Measurements from ENCODE around the gene ACAD11.
"Not testable (repeated sequence)": the region's sequence is repeated elsewhere in the genome, so short reads cannot be mapped to it uniquely, and the experiment has no call there.

Gene ACAD11

DNA sequence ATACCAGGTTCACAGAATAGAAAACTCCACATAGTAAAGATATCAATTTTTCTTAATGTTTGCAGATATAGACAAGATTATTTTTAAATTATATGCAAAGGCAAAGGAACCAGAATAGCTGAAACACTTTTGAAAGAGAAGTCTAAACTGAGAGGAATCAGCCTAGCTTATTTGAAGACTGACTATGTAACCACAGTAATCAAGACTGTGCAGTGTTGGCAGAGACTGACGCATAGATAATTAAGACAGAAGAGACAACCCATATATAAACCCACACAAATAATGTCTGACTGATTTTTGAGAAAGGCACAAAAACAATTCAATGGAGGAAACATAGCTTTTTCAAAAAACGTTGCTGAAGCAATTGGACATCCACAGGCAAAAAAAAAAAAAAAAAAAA is 91.2 kb downstream of the ACAD11 start:
- no peaks in the 10 kb centered on the region for H3K27me3 ChIP-seq (ENCODE audit: control insufficient read depth in 1 of 2, insufficient read depth in 2 of 2, low read length in 2 of 2)
- no peaks in the 10 kb centered on the region for H3K4me1 ChIP-seq (ENCODE audit: control insufficient read depth in 1 of 2, insufficient read depth in 2 of 2, low read length in 2 of 2)
- no peak overlapping the region for H3K9ac ChIP-seq (ENCODE audit: low read depth in 1 of 2, low read length in 2 of 2)
- H3K36me3 ChIP-seq (ENCODE audit: control insufficient read depth in 1 of 2, insufficient read depth in 2 of 2, low read length in 2 of 2), result peaks cover 0 to 7% of the 10 kb centered on the region in 2 donors
- H3K27ac ChIP-seq (ENCODE audit: low read depth, low read length), result no peak overlapping the region
- no peak overlapping the region for H3K4me3 ChIP-seq (ENCODE audit: low read depth in 1 of 2, low read length in 2 of 2)
- H3K9me3 ChIP-seq (ENCODE audit: control insufficient read depth in 1 of 2, low read length in 2 of 2), result no peaks in the 10 kb centered on the region

- no peaks in the 10 kb centered on the region for H3K27me3 ChIP-seq (ENCODE audit: control insufficient read depth in 1 of 2, insufficient read depth in 2 of 2, low read length in 2 of 2)
- H3K27ac ChIP-seq (ENCODE audit: low read depth, low read length), result no peak overlapping the region
- H3K9ac ChIP-seq (ENCODE audit: low read depth in 1 of 2, low read length in 2 of 2), result no peak overlapping the region
- no peak overlapping the region for H3K4me3 ChIP-seq (ENCODE audit: low read depth in 1 of 2, low read length in 2 of 2)
- no peaks in the 10 kb centered on the region for H3K4me1 ChIP-seq (ENCODE audit: control insufficient read depth in 1 of 2, insufficient read depth in 2 of 2, low read length in 2 of 2)
- H3K36me3 ChIP-seq (ENCODE audit: control insufficient read depth in 1 of 2, insufficient read depth in 2 of 2, low read length in 2 of 2), result peaks cover 0 to 9% of the 10 kb centered on the region in 2 donors
- no peaks in the 10 kb centered on the region for H3K9me3 ChIP-seq (ENCODE audit: control insufficient read depth in 1 of 2, low read length in 2 of 2)
Observed at GRCh38 chr3:132564070-132564465, 95.5 kb downstream of the ACAD11 start.

GRCh38 chr3:132563420-132564069 is 96.1 kb downstream of the ACAD11 start:
- Histone ChIP-seq H3K27ac (ENCODE audit: low read depth, low read length) (no peak overlapping the region), H3K27me3 (ENCODE audit: control insufficient read depth in 1 of 2, insufficient read depth in 2 of 2, low read length in 2 of 2) (no peaks in the 10 kb centered on the region), H3K4me1 (ENCODE audit: control insufficient read depth in 1 of 2, insufficient read depth in 2 of 2, low read length in 2 of 2) (no peaks in the 10 kb centered on the region), H3K4me3 (ENCODE audit: low read depth in 1 of 2, low read length in 2 of 2) (no peak overlapping the region), H3K36me3 (ENCODE audit: control insufficient read depth in 1 of 2, insufficient read depth in 2 of 2, low read length in 2 of 2) (peaks cover 0 to 15% of the 10 kb centered on the region in 2 donors), H3K9me3 (ENCODE audit: control insufficient read depth in 1 of 2, low read length in 2 of 2) (no peaks in the 10 kb centered on the region), H3K9ac (ENCODE audit: low read depth in 1 of 2, low read length in 2 of 2) (no peak overlapping the region)

DNA sequence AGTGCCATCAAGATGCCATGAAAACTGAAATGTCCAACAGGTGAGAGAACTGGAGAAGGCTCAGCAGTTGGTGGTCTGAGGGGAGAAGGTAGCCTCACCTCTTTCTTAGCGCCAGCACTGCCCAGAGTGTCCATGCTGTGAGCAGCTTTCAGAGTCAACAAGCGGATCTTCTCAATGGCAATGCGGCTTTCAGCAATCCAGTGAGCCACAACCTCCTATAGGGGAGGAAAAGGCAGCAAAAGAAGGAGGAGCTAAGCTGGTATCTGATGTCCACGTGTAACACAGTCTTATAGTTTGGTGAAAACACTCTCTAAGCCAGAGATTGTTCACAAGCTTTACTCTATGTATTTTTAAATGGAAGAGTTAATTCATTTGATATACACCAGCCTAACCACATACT is 98.6 kb downstream of the ACAD11 start:
- H3K27me3 ChIP-seq (ENCODE audit: control insufficient read depth in 1 of 2, insufficient read depth in 2 of 2, low read length in 2 of 2), result no peaks in the 10 kb centered on the region
- H3K4me3 ChIP-seq (ENCODE audit: low read depth in 1 of 2, low read length in 2 of 2), result no peak overlapping the region
- H3K27ac ChIP-seq (ENCODE audit: low read depth, low read length), result no peak overlapping the region
- no peaks in the 10 kb centered on the region for H3K4me1 ChIP-seq (ENCODE audit: control insufficient read depth in 1 of 2, insufficient read depth in 2 of 2, low read length in 2 of 2)
- H3K9me3 ChIP-seq (ENCODE audit: control insufficient read depth in 1 of 2, low read length in 2 of 2), result no peaks in the 10 kb centered on the region
- no peak overlapping the region for H3K9ac ChIP-seq (ENCODE audit: low read depth in 1 of 2, low read length in 2 of 2)
- H3K36me3 ChIP-seq (ENCODE audit: control insufficient read depth in 1 of 2, insufficient read depth in 2 of 2, low read length in 2 of 2), result peaks cover 0 to 19% of the 10 kb centered on the region in 2 donors

DNA sequence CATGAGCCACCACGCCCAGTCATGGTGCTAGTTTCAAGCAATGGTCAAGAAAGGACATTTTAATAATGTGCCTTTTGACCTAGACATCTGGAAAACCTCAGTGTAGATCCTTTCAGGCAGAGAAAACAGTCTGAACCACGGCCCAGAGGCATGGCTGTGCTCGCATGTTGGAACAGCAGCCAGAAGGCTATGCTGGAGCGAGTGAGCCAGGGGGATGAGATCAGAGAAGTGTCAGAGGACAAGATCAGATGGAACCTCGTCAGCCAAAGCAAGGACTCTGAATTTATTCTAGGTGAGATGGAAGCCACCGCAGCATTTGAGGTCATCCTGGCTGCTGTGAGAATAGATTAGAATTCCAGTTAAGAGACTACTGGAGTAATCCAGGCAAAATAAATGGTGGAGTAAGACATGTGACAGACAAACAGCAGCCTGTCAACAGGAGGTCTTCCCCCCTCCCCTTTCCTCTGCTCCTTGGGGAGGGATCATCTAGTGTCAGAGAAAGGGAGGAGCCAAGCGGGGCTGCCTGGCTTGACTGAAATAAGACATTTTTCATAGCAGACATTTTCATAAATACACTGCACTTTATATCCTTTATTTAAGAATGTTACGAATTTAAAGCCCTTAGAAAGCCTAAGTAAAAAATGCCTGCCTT is 103.0 kb downstream of the ACAD11 start:
- no peaks in the 10 kb centered on the region for H3K9me3 ChIP-seq (ENCODE audit: control insufficient read depth in 1 of 2, low read length in 2 of 2)
- no peak overlapping the region for H3K27ac ChIP-seq (ENCODE audit: low read depth, low read length)
- no peak overlapping the region for H3K4me3 ChIP-seq (ENCODE audit: low read depth in 1 of 2, low read length in 2 of 2)

DNA sequence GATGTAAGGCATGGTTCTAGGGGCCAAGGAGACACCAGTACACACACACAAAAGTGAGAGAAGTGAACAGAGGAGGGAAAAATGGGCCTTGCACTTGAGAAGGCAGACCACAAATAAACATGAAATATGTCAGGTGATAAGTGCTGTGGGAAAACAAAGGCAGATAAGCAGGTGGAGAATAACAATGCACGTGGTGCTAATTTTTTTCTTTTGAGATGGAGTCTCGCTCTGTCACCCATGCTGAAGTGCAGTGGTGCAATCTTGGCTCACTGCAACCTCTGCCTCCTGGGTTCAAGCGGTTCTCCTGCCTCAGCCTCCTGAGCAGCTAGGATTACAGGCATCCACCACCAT is 103.6 kb downstream of the ACAD11 start:
- H3K27me3 ChIP-seq (ENCODE audit: control insufficient read depth in 1 of 2, insufficient read depth in 2 of 2, low read length in 2 of 2); H3K9ac ChIP-seq (ENCODE audit: low read depth in 1 of 2, low read length in 2 of 2); H3K4me3 ChIP-seq (ENCODE audit: low read depth in 1 of 2, low read length in 2 of 2); H3K4me1 ChIP-seq (ENCODE audit: control insufficient read depth in 1 of 2, insufficient read depth in 2 of 2, low read length in 2 of 2); H3K9me3 ChIP-seq (ENCODE audit: control insufficient read depth in 1 of 2, low read length in 2 of 2); H3K27ac ChIP-seq (ENCODE audit: low read depth, low read length): not testable (repeated sequence)
- H3K36me3 ChIP-seq (ENCODE audit: control insufficient read depth in 1 of 2, insufficient read depth in 2 of 2, low read length in 2 of 2), result peaks cover 0 to 18% of the 10 kb centered on the region in 2 donors

More for the DNA sequence above, 103.0 kb downstream of the ACAD11 start:
- Histone ChIP-seq H3K4me1 (ENCODE audit: control insufficient read depth in 1 of 2, insufficient read depth in 2 of 2, low read length in 2 of 2) (no peaks in the 10 kb centered on the region), H3K9ac (ENCODE audit: low read depth in 1 of 2, low read length in 2 of 2) (no peak overlapping the region), H3K27me3 (ENCODE audit: control insufficient read depth in 1 of 2, insufficient read depth in 2 of 2, low read length in 2 of 2) (no peaks in the 10 kb centered on the region), H3K36me3 (ENCODE audit: control insufficient read depth in 1 of 2, insufficient read depth in 2 of 2, low read length in 2 of 2) (peaks cover 0 to 19% of the 10 kb centered on the region in 2 donors)

- H3K27ac ChIP-seq (ENCODE audit: low read depth, low read length), result no peak overlapping the region
- H3K27me3 ChIP-seq (ENCODE audit: control insufficient read depth in 1 of 2, insufficient read depth in 2 of 2, low read length in 2 of 2), result no peaks in the 10 kb centered on the region
- H3K36me3 ChIP-seq (ENCODE audit: control insufficient read depth in 1 of 2, insufficient read depth in 2 of 2, low read length in 2 of 2), result peaks cover 0 to 14% of the 10 kb centered on the region in 2 donors
- H3K4me1 ChIP-seq (ENCODE audit: control insufficient read depth in 1 of 2, insufficient read depth in 2 of 2, low read length in 2 of 2), result peaks cover 0 to 5% of the 10 kb centered on the region in 2 donors
- H3K4me3 ChIP-seq (ENCODE audit: low read depth in 1 of 2, low read length in 2 of 2), result no peak overlapping the region
- H3K9ac ChIP-seq (ENCODE audit: low read depth in 1 of 2, low read length in 2 of 2), result no peak overlapping the region
- no peaks in the 10 kb centered on the region for H3K9me3 ChIP-seq (ENCODE audit: control insufficient read depth in 1 of 2, low read length in 2 of 2)
Observed at GRCh38 chr3:132555306-132556035, 104.1 kb downstream of the ACAD11 start.

DNA sequence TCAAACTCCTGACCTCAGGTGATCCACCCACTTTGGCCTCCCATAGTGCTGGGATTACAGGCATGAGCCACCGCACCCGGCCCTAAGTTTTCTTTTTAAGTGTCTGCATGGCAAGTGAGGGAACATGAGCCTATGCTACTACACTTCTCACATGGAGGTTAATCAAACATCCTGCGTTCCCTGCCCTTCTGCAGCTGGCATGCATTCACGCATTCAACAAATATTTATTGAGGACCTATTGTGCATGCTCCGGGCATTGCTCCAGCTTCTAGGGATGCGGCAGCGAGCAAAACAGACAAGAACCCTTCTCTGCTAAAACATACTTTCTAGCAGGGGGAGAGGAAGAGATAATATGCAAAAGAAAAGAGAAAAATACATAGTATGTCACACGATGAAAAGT is 105.2 kb downstream of the ACAD11 start:
- peaks cover 0 to 14% of the 10 kb centered on the region in 2 donors for H3K36me3 ChIP-seq (ENCODE audit: control insufficient read depth in 1 of 2, insufficient read depth in 2 of 2, low read length in 2 of 2)
- H3K9me3 ChIP-seq (ENCODE audit: control insufficient read depth in 1 of 2, low read length in 2 of 2), result no peaks in the 10 kb centered on the region
- H3K27ac ChIP-seq (ENCODE audit: low read depth, low read length), result no peak overlapping the region
- H3K27me3 ChIP-seq (ENCODE audit: control insufficient read depth in 1 of 2, insufficient read depth in 2 of 2, low read length in 2 of 2), result no peaks in the 10 kb centered on the region
- H3K9ac ChIP-seq (ENCODE audit: low read depth in 1 of 2, low read length in 2 of 2), result no peak overlapping the region
- peaks cover 4 to 11% of the 10 kb centered on the region in 2 donors for H3K4me1 ChIP-seq (ENCODE audit: control insufficient read depth in 1 of 2, insufficient read depth in 2 of 2, low read length in 2 of 2)
- H3K4me3 ChIP-seq (ENCODE audit: low read depth in 1 of 2, low read length in 2 of 2), result no peak overlapping the region

DNA sequence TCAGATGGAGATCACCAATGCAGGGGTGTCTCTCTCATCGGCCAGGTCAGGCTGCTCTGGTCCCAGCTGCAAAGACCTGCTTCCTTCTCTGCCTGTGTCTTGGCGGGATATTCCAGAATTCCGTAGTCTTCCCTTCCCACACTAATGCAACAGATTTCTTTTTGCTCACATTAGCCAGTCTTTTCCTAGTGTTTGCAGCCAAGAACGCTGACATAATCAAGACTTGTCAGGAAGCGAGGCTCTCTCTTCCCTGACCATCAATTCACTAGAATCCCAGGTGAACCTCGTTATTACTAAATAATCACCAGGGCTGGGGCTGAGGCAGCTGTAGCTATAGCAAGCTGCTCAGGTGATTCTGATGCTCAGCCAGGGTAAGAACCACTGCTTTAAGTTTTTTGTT is 105.8 kb downstream of the ACAD11 start:
- peaks cover 0 to 7% of the 10 kb centered on the region in 2 donors for H3K36me3 ChIP-seq (ENCODE audit: control insufficient read depth in 1 of 2, insufficient read depth in 2 of 2, low read length in 2 of 2)
- H3K9me3 ChIP-seq (ENCODE audit: control insufficient read depth in 1 of 2, low read length in 2 of 2), result no peaks in the 10 kb centered on the region
- H3K27ac ChIP-seq (ENCODE audit: low read depth, low read length), result no peak overlapping the region
- no peak overlapping the region for H3K9ac ChIP-seq (ENCODE audit: low read depth in 1 of 2, low read length in 2 of 2)
- H3K27me3 ChIP-seq (ENCODE audit: control insufficient read depth in 1 of 2, insufficient read depth in 2 of 2, low read length in 2 of 2), result no peaks in the 10 kb centered on the region
- H3K4me3 ChIP-seq (ENCODE audit: low read depth in 1 of 2, low read length in 2 of 2), result no peak overlapping the region
- peaks cover 4 to 11% of the 10 kb centered on the region in 2 donors for H3K4me1 ChIP-seq (ENCODE audit: control insufficient read depth in 1 of 2, insufficient read depth in 2 of 2, low read length in 2 of 2)

GRCh38 chr3:132550579-132551305 is 108.9 kb downstream of the ACAD11 start:
- Histone ChIP-seq H3K4me3 (ENCODE audit: low read depth in 1 of 2, low read length in 2 of 2) (no peak overlapping the region), H3K4me1 (ENCODE audit: control insufficient read depth in 1 of 2, insufficient read depth in 2 of 2, low read length in 2 of 2) (peaks cover 4 to 11% of the 10 kb centered on the region in 2 donors), H3K9me3 (ENCODE audit: control insufficient read depth in 1 of 2, low read length in 2 of 2) (no peaks in the 10 kb centered on the region), H3K27me3 (ENCODE audit: control insufficient read depth in 1 of 2, insufficient read depth in 2 of 2, low read length in 2 of 2) (no peaks in the 10 kb centered on the region), H3K27ac (ENCODE audit: low read depth, low read length) (no peak overlapping the region), H3K36me3 (ENCODE audit: control insufficient read depth in 1 of 2, insufficient read depth in 2 of 2, low read length in 2 of 2) (no peaks in the 10 kb centered on the region), H3K9ac (ENCODE audit: low read depth in 1 of 2, low read length in 2 of 2) (no peak overlapping the region)
